Activated CD4-positive, CD25-positive, alpha-beta regulatory T cell (primary cell): ENCODE results near the gene KLHDC10.
"Not testable (repeated sequence)": the region's sequence is repeated elsewhere in the genome, so short reads cannot be mapped to it uniquely, and the experiment has no call there.

Experiments
- DNase-seq, 4 experiments: peaks; one replicate each; lab custom pipeline; 2025; lab: John Stamatoyannopoulos, UW

The KLHDC10 gene

GRCh38 chr7:130118294-130118693 is 48.0 kb downstream of the KLHDC10 start:
- DNase-seq = no peak

GRCh38 chr7:130118801-130119200 is 48.5 kb downstream of the KLHDC10 start:
- no peak for DNase-seq

- no peak for DNase-seq
Observed at GRCh38 chr7:130123501-130123900, 53.2 kb downstream of the KLHDC10 start.

GRCh38 chr7:130124711-130125110 is 54.4 kb downstream of the KLHDC10 start:
- no peak for DNase-seq

GRCh38 chr7:130126840-130127239 is 56.5 kb downstream of the KLHDC10 start:
- not testable (repeated sequence) for DNase-seq

GRCh38 chr7:130127404-130127803 is 57.1 kb downstream of the KLHDC10 start:
- no peak for DNase-seq

GRCh38 chr7:130127821-130128317 is 57.5 kb downstream of the KLHDC10 start:
- no peak for DNase-seq

- no peak for DNase-seq
Observed at GRCh38 chr7:130129011-130129411, 58.7 kb downstream of the KLHDC10 start.

- no peak for DNase-seq
Observed at GRCh38 chr7:130131191-130131834, 61.0 kb downstream of the KLHDC10 start.

GRCh38 chr7:130131964-130132875 is 61.9 kb downstream of the KLHDC10 start:
- DNase-seq = no peak

GRCh38 chr7:130133029-130133782 is 62.9 kb downstream of the KLHDC10 start:
- no peak for DNase-seq

- no peak for DNase-seq
Observed at GRCh38 chr7:130134106-130134636, 63.8 kb downstream of the KLHDC10 start.

- no peak for DNase-seq
Observed at GRCh38 chr7:130134726-130135125, 64.4 kb downstream of the KLHDC10 start.

GRCh38 chr7:130135208-130136205 is 65.2 kb downstream of the KLHDC10 start:
- no peak for DNase-seq

GRCh38 chr7:130136579-130137167 is 66.3 kb downstream of the KLHDC10 start:
- no peak for DNase-seq

GRCh38 chr7:130137207-130137606 is 66.9 kb downstream of the KLHDC10 start:
- no peak for DNase-seq

GRCh38 chr7:130139193-130139960 is 69.0 kb downstream of the KLHDC10 start:
- no peak for DNase-seq

- DNase-seq = no peak
Observed at GRCh38 chr7:130140551-130141160, 70.3 kb downstream of the KLHDC10 start.
